Measurements from ENCODE around the gene BNIP5.
"Not testable (repeated sequence)": the region's sequence is repeated elsewhere in the genome, so short reads cannot be mapped to it uniquely, and the experiment has no call there.

BNIP5 gene

GRCh38 chr6:36364669-36365479, 28.2 kb upstream of the BNIP5 start:
- FAIRE-seq, result no peak

- not testable (repeated sequence) for FAIRE-seq
These were observed 27.5 kb upstream of the BNIP5 start for GRCh38 chr6:36364061-36364635.

GRCh38 chr6:36363371-36363752, 26.7 kb upstream of the BNIP5 start:
- not testable (repeated sequence) for FAIRE-seq

GRCh38 chr6:36362551-36363370, 26.1 kb upstream of the BNIP5 start:
- no peak for FAIRE-seq

DNA sequence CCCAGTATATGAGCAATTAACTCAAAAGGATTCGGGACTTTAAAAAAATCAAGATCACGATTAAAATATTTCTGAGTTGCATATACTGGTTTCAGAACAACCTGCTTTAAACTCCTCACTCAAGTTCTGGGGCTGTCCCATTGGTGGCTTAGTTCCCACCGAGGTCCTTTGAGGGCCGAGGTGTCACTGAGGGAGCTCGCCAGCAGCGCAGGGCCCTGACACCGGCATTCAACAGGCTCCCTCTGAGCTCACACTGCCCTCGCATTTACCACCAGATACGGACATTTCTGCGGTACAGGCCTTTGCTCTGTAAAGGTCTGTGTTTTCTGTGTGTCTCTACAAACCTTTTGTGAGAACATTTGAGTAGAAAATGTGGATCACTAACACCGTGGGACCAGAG, 24.4 kb upstream of the BNIP5 start:
- FAIRE-seq, result no peak

DNA sequence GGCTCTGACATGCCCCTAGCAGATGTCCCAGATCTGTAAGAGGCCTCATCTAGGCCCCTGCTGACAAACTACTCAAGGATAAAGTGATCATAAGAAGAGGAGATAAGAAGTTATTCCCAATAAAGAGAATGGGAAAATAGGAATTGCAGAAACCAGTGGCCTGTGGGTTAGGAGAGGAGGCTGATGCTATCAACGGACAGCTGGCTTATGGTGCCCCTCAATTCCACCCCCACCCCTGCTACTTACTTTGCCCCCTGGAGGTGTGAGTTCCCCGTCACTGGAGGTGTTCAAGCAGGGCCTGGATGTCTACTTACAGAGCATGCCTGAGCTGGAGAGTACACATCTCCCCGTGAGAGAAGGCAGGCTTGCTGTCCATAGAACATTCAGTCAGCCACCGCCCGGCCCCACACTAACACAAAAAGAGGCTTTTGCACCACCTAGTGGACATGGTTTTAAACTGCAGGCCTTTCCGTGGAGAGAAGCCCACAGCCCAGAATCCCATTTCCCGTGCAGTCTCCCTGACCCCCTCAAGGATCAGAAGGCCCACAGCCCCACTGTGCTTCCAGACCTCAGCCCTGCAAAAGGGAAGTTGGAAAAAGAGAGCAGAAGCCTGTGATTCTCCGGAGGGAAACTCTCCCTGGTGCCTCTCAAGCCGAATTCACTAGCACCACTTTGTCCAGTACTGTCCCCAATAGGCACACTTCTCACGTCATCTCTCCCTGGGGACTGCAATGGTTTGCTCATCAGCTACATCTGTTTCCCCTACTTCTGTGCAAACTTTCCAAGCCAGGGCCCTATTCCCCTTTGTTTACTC, 23.8 kb upstream of the BNIP5 start:
- no peak for FAIRE-seq

DNA sequence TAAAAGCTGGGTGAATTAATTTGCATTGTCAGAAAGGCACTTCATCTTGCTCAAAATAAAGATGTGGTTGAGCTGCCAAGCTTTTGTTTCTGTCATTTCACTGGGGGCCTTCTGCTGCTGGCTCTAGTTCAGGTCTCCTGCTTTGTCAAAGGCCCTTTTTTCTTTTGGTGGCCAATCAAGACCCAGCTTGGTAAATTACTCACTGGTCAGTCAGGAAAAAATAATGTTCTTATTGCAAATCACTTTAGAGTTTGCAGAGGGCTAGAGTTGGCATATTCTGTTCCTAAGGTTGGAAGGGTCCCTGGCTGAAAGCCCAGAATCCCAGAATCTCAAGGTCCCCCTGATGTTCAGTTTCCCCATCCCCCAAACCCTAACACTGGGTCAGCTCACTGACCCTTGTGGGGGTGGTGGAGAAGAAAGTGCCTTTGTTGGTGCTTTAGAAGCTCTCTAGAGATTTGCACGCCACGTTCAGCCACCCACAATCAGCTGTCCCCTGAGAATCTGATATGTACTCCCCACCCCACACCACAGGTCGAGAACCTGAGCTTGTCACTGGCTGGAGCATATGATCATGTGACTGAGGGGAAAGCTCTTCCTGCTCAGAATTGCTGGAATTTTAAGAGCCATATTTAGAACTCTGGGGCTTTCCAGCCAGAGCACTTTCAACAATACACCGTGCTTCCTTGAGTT, 21.7 kb upstream of the BNIP5 start:
- FAIRE-seq, result no peak

- no peak for FAIRE-seq
These were observed 21.2 kb upstream of the BNIP5 start for GRCh38 chr6:36357872-36358225.

GRCh38 chr6:36355819-36356218, 19.1 kb upstream of the BNIP5 start:
- no peak for FAIRE-seq

GRCh38 chr6:36353411-36353915, 16.8 kb upstream of the BNIP5 start:
- no peak for FAIRE-seq

GRCh38 chr6:36352477-36353157, 15.9 kb upstream of the BNIP5 start:
- no peak for FAIRE-seq

- no peak for FAIRE-seq
These were observed 14.2 kb upstream of the BNIP5 start for GRCh38 chr6:36350681-36351571.

DNA sequence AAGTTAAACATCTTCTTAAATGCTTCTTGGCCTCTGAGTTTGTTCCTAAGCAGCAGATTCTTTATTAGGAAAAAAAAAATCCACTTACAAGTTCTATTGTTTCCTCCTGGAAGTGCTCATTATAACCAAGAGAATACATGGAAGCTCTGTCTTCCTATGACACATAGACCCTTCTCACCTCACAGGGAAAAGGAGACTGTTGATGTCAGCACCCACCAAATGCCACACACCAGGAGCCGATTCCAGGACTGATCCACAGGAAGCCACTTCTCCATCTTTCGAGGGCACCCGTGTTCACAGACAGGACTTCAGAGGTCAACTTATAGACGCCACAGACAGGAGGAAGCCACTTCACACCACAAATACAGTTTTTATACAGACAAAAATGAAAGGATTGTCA, 13.4 kb upstream of the BNIP5 start:
- no peak for FAIRE-seq

DNA sequence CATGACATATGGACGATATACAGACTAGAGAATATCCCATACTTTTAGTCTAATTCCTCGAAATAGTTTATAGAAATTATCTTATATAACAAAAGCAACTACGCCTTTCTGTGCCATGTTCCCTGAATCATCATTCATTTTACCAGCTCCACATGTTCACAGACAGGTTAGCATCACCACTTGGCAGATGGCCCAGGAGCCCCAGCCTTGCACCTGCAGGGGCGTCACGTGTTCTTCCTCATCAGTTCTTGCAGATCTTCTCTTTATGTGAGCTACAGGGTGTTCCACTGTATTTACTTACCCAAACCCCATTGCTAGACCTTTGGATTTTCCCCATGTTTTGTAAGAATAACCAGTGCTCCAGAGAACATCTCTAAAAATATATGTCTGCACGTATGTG, 12.6 kb upstream of the BNIP5 start:
- FAIRE-seq, result no peak

GRCh38 chr6:36347621-36348020, 10.9 kb upstream of the BNIP5 start:
- FAIRE-seq, result no peak

GRCh38 chr6:36346486-36347273, 10.0 kb upstream of the BNIP5 start:
- no peak for FAIRE-seq

GRCh38 chr6:36345681-36346466, 9.2 kb upstream of the BNIP5 start:
- FAIRE-seq, result no peak

DNA sequence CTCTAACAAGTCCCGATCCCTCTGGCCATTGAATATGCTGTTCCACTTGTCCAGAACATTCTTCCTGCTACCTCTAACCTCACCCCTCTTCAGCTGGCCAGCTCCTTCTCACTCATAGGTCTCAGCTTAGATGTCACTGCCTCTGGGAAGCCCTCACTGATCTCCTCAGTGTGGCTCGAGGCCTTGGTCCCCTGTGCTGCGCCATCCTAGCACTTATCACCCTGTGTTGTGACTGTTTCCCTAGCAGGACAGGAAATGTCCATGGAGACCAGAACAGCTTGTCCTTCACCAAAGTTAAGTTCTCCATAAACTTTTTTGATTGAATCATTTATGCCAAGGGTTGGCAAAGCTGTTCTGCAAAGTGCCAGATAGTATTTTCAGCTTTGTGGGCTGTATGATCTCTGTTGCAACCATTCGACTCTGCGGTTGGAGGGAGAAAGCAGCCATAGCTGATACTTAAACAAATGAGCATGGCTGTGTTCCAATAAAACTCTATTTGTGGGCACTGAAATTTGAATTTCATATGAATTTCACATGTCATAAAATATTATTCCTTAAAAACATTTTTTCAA, 6.5 kb upstream of the BNIP5 start:
- no peak for FAIRE-seq

Data from A204.1 (cell line).